GM12874 (cell line): ENCODE results near the gene CAPS.

Source experiments
- CTCF ChIP-seq: IDR thresholded peaks from 2 replicates; pipeline ENCODE4 v1.5.1; 2011; ENCODE audit warnings: low read depth, mild to moderate bottlenecking, control low read depth, low read length, moderate library complexity; ENCODE audit not compliant: insufficient read depth

CAPS gene

GRCh38 chr19:5929179-5929578 lies 15.1 kb downstream of the CAPS start:
- TF ChIP-seq CTCF, result no peak

GRCh38 chr19:5929625-5930024 lies 15.6 kb downstream of the CAPS start:
- no peak for TF ChIP-seq CTCF

- no peak for TF ChIP-seq CTCF
These were observed 17.2 kb downstream of the CAPS start for GRCh38 chr19:5931251-5931650.

GRCh38 chr19:5932146-5932545 lies 18.1 kb downstream of the CAPS start:
- TF ChIP-seq CTCF, result no peak

- TF ChIP-seq CTCF, result no peak
These were observed 18.7 kb downstream of the CAPS start for GRCh38 chr19:5932609-5933262.

GRCh38 chr19:5933391-5934068 lies 19.5 kb downstream of the CAPS start:
- no peak for TF ChIP-seq CTCF

GRCh38 chr19:5934069-5934401 lies 20.0 kb downstream of the CAPS start:
- no peak for TF ChIP-seq CTCF
